Body of pancreas (tissue), 4 donors: ENCODE measurements around the gene C11orf68.

ENCODE experiments used
- CTCF ChIP-seq, 7 experiments: fragments of 450-650 bp in 4 of 7; fragments of 200-600 bp in 3 of 7; sonication (generic) in 3 of 7; IDR thresholded peaks; one replicate each; pipeline ENCODE4 v1.5.1; 2016 to 2019; ENCODE audit warnings: antibody characterized with exemption in 7 of 7
- POLR2A ChIP-seq, 3 donors: fragments of 450-650 bp; IDR thresholded peaks; one replicate each; pipeline ENCODE4 v1.6.1; 2016; ENCODE audit warnings: antibody characterized with exemption in 3 of 3, mild to moderate bottlenecking in 2 of 3

GRCh38 chr11:65931773-65932557 lies 13.1 kb upstream of the C11orf68 start:
- TF ChIP-seq POLR2A (IDR thresholded peaks at IDR 0.05), result no peak
- TF ChIP-seq CTCF (IDR thresholded peaks at IDR 0.05), result no peak
